Ovary (tissue), 9 donors: ENCODE data around the gene FAM13A. TPM values are rescaled to one million over a fixed set of nuclear protein-coding genes. Genes with fewer than 3 reads are reported as not detected.

ENCODE experiments used
- DNase-seq, 5 donors: peaks; one replicate each; pipeline ENCODE4 v3.0.0-alpha.2; 2019 to 2020
- H3K27ac ChIP-seq, 2 donors: fragments of 200-600 bp; one replicate each; pipeline versions ENCODE4 v1.5.1 to v1.8.0; 2019 to 2022
- H3K27me3 ChIP-seq: fragments of 200-600 bp; one replicate; pipeline ENCODE4 v1.8.0; 2022
- H3K36me3 ChIP-seq: fragments of 200-600 bp; sonication (generic); one replicate; pipeline ENCODE4 v1.5.1; 2019
- H3K4me1 ChIP-seq: one replicate; pipeline ENCODE4 v1.8.1; 2013; ENCODE audit warnings: mild to moderate bottlenecking, moderate library complexity; ENCODE audit not compliant: insufficient read depth
- H3K4me3 ChIP-seq: fragments of 200-600 bp; sonication (generic); one replicate; pipeline ENCODE4 v1.5.1; 2017
- H3K9me3 ChIP-seq, 2 donors: fragments of 200-600 bp in 1 of 2; sonication (generic) in 1 of 2; one replicate each; pipeline versions ENCODE4 v1.5.1 to v1.8.1; 2013 to 2019; ENCODE audit warnings: mild to moderate bottlenecking in 1 of 2, moderate library complexity in 1 of 2
- CTCF ChIP-seq, 3 donors: fragments of 450-650 bp in 2 of 3; fragments of 200-600 bp in 1 of 3; IDR thresholded peaks; one replicate each; pipeline versions ENCODE4 v1.5.1 to v1.8.0; 2016 to 2022; ENCODE audit warnings: antibody characterized with exemption in 3 of 3, mild to moderate bottlenecking in 1 of 3
- EP300 ChIP-seq: sonication (generic); formaldehyde crosslinking; IDR thresholded peaks from one replicate; pipeline ENCODE4 v1.6.1; 2017; ENCODE audit warnings: antibody characterized with exemption
- POLR2A ChIP-seq: fragments of 450-650 bp; IDR thresholded peaks from one replicate; pipeline ENCODE4 v1.6.1; 2017; ENCODE audit warnings: antibody characterized with exemption, mild to moderate bottlenecking, moderate library complexity
- WGBS, 3 donors: extraction: QIAGEN DNeasy Blood & Tissue Kit in 1 of 3; methylation state at CpG; one replicate each; pipeline versions ENCODE4 v1.1.5 to v1.1.7; 2013 to 2017; 5-methylcytosine and 5-hydroxymethylcytosine counted together
- intact Hi-C, 4 donors: fragments of 100-400 bp; cut with DNase I; formaldehyde crosslinking; loops; one replicate each; pipeline versions ENCODE4 v1.11.0 to v1.15.1; 2022 to 2023
- polyA plus RNA-seq, 2 donors: library from polyadenylated mRNA; stranded (reverse); fragments of 200-250 nt in 1 of 2; fragments of 350-450 nt in 1 of 2; fragmentation: Illumina TruSeq in 1 of 2; extraction: RNeasy Lipid Tissue Mini Kit (QIAGEN cat#74804) in 1 of 2; gene quantifications; one replicate each; pipeline ENCODE4 v1.2.3, GENCODE V29; 2013 to 2014
- total RNA-seq, 7 donors: library from RNA; depleted of rRNA in 2 of 7; stranded (reverse); fragments of >200 nt in 2 of 7; fragmentation: NEBNext Ultra II Directional in 3 of 7; extraction: Animal tissue kit (Norgen Biotek cat#: 25700) in 3 of 7; gene quantifications; one replicate each; pipeline versions ENCODE4 v1.1.0 to v1.2.4, GENCODE V29; 2016 to 2023
- donor health status: DM: no; HTN: no; CAD: no; lungs with moderate emphysema.
- donor health status: DM: no; HTN: no; CAD: no.
- donor health status: Bipolar disorder and iron deficiency.
- donor health status: DM: yes; HTN: yes; CAD: no.
- donor health status: DM: no; HTN: no; CAD: no.
- donor health status: DM: yes; HTN: yes; CAD: no.

The FAM13A gene
- total and polyA plus RNA-seq, 9 donors = 16.7 to 51.8 (median 38.0) TPM

- intact Hi-C loops = no loop called here
- Histone ChIP-seq H3K4me1 (peaks cover 2% of the 10 kb centered on the region), H3K27me3 (no peaks in the 10 kb centered on the region), H3K36me3 (no peaks in the 10 kb centered on the region), H3K4me3 (no peak overlapping the region), H3K9me3 (no peaks in the 10 kb centered on the region), H3K27ac (no peak overlapping the region)
- no peak for TF ChIP-seq EP300
- no peak for TF ChIP-seq POLR2A
- no peak for TF ChIP-seq CTCF (IDR thresholded peaks at IDR 0.05)
- DNase-seq = no peak
- WGBS, 3 donors = 71 to 74% (median 71%) methylated on average over 2 of the region's 2 CpGs
Observed at GRCh38 chr4:88830598-88830997, 226.4 kb downstream of the FAM13A start.

- no peaks in the 10 kb centered on the region for H3K9me3 ChIP-seq
- H3K27me3 ChIP-seq = no peaks in the 10 kb centered on the region
- H3K4me1 ChIP-seq = peaks cover 2% of the 10 kb centered on the region
- H3K27ac ChIP-seq = no peak overlapping the region
- H3K4me3 ChIP-seq = no peak overlapping the region
- TF ChIP-seq CTCF (IDR thresholded peaks at IDR 0.05) (no peak), POLR2A (no peak), EP300 (no peak)
- intact Hi-C loops = loop anchor here in 1 of 4 donors (10.0 kb wide), 1 partner anchor 124 kb away; no protein-coding TSS in a partner anchor
- no peak for DNase-seq
- WGBS, 3 donors = 0 to 7% (median 0%) methylated on average over 1 of the region's 1 CpG
- no peaks in the 10 kb centered on the region for H3K36me3 ChIP-seq
Observed at GRCh38 chr4:88828842-88829571, 228.0 kb downstream of the FAM13A start.

GRCh38 chr4:88827442-88827841 is 229.5 kb downstream of the FAM13A start:
- no peak overlapping the region for H3K4me3 ChIP-seq
- no peak for DNase-seq
- H3K27me3 ChIP-seq = no peaks in the 10 kb centered on the region
- no peak overlapping the region for H3K27ac ChIP-seq
- no peaks in the 10 kb centered on the region for H3K36me3 ChIP-seq
- H3K4me1 ChIP-seq = peaks cover 2% of the 10 kb centered on the region
- intact Hi-C loops = loop anchor here in 1 of 4 donors (10.0 kb wide), 1 partner anchor 123 kb away; no protein-coding TSS in a partner anchor
- TF ChIP-seq EP300 = no peak
- no peak for TF ChIP-seq CTCF (IDR thresholded peaks at IDR 0.05)
- TF ChIP-seq POLR2A = no peak
- H3K9me3 ChIP-seq = no peaks in the 10 kb centered on the region
- WGBS, 3 donors = 82 to 90% (median 82%) methylated on average over 2 of the region's 2 CpGs

DNA sequence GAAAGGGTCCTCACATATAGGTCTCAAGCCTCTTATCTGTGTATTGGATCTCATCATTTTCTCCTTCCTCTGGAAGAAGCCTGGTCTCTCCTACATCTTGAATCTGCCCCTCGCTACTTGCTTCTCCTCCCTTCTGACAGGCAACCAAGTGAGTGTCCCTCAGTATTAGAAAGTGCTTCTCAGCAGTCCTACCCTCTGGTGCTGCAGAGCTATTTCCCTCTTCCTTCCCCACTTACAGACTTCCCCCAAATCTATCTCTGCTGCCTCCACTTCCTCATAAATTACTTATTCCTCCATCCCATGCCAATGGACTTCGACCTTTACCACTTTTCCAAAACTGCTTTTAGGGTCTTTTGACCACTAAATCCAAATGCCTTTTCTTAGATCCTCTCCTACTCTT is 230.2 kb downstream of the FAM13A start:
- no peak overlapping the region for H3K27ac ChIP-seq
- H3K4me3 ChIP-seq = no peak overlapping the region
- 93 to 98% (median 95%) methylated on average over 2 of the region's 2 CpGs for WGBS, 3 donors
- H3K9me3 ChIP-seq = no peaks in the 10 kb centered on the region
- no peaks in the 10 kb centered on the region for H3K27me3 ChIP-seq
- no peak for DNase-seq
- peaks cover 2% of the 10 kb centered on the region for H3K4me1 ChIP-seq
- intact Hi-C loops = loop anchor here in 1 of 4 donors (10.0 kb wide), 1 partner anchor 122 kb away; no protein-coding TSS in a partner anchor
- H3K36me3 ChIP-seq = no peaks in the 10 kb centered on the region
- TF ChIP-seq EP300 (no peak), CTCF (IDR thresholded peaks at IDR 0.05) (no peak), POLR2A (no peak)
